Measurements from ENCODE around the gene LRP2BP.
"Not testable (repeated sequence)": the region's sequence is repeated elsewhere in the genome, so short reads cannot be mapped to it uniquely, and the experiment has no call there.

Gene LRP2BP

DNA sequence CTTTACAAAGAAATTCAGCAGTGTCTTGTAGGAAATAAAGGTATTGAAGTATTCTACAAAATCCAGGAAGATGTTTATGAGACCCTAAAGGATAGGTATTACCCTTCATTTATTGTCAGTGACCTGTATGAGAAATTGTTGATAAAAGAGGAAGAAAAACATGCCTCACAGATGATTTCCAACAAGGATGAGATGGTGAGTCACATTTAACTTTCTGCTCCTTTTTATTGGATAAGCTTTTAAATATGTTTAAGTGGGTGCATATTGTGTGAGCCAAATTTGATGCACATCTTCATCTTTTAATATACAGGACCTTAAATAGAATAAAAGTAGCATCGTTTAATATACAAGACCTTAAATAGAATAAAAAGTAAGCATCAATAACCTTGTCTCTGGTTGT is 72.1 kb downstream of the LRP2BP start:
- H3K27ac ChIP-seq, result peak overlapping the region; percentile 5
- no peaks in the 10 kb centered on the region for H3K36me3 ChIP-seq (replicated peaks)
- no peaks in the 10 kb centered on the region for H3K27me3 ChIP-seq (replicated peaks)
- no peak for DNase-seq
- TF ChIP-seq, protein P1, sequence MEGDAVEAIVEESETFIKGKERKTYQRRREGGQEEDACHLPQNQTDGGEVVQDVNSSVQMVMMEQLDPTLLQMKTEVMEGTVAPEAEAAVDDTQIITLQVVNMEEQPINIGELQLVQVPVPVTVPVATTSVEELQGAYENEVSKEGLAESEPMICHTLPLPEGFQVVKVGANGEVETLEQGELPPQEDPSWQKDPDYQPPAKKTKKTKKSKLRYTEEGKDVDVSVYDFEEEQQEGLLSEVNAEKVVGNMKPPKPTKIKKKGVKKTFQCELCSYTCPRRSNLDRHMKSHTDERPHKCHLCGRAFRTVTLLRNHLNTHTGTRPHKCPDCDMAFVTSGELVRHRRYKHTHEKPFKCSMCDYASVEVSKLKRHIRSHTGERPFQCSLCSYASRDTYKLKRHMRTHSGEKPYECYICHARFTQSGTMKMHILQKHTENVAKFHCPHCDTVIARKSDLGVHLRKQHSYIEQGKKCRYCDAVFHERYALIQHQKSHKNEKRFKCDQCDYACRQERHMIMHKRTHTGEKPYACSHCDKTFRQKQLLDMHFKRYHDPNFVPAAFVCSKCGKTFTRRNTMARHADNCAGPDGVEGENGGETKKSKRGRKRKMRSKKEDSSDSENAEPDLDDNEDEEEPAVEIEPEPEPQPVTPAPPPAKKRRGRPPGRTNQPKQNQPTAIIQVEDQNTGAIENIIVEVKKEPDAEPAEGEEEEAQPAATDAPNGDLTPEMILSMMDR (IDR thresholded peaks at IDR 0.05; ENCODE audit: low read depth, low read length, missing control alignments), result no peak
- no peak overlapping the region for H3K4me3 ChIP-seq (ENCODE audit: low read depth, low read length)
- in situ Hi-C loops (cut with HindIII; ENCODE audit: low pct_ligation_motif_present, low sequenced_read_pairs), result no loop called here

GRCh38 chr4:185322803-185323202 is 72.9 kb downstream of the LRP2BP start:
- in situ Hi-C loops (cut with HindIII; ENCODE audit: low pct_ligation_motif_present, low sequenced_read_pairs), result no loop called here
- TF ChIP-seq, protein P1 (IDR thresholded peaks at IDR 0.05; ENCODE audit: low read depth, low read length, missing control alignments), result no peak
- peak overlapping the region; percentile 3 for H3K27ac ChIP-seq

GRCh38 chr4:185318679-185319078 is 77.0 kb downstream of the LRP2BP start:
- H3K27me3 ChIP-seq (replicated peaks), result no peaks in the 10 kb centered on the region
- in situ Hi-C loops (cut with HindIII; ENCODE audit: low pct_ligation_motif_present, low sequenced_read_pairs), result no loop called here
- TF ChIP-seq, protein P1 (IDR thresholded peaks at IDR 0.05; ENCODE audit: low read depth, low read length, missing control alignments), result no peak

More at GRCh38 chr4:185322803-185323202, 72.9 kb downstream of the LRP2BP start:
- Histone ChIP-seq H3K4me3 (ENCODE audit: low read depth, low read length) (no peak overlapping the region), H3K36me3 (replicated peaks) (no peaks in the 10 kb centered on the region), H3K27me3 (replicated peaks) (no peaks in the 10 kb centered on the region)
- DNase-seq, result no peak

GRCh38 chr4:185317880-185318279 is 77.8 kb downstream of the LRP2BP start:
- TF ChIP-seq, protein P1 (IDR thresholded peaks at IDR 0.05; ENCODE audit: low read depth, low read length, missing control alignments), result peak; percentile 15
- no peak overlapping the region for H3K4me3 ChIP-seq (ENCODE audit: low read depth, low read length)
- no peak for DNase-seq
- H3K27ac ChIP-seq, result no peak overlapping the region
- in situ Hi-C loops (cut with HindIII; ENCODE audit: low pct_ligation_motif_present, low sequenced_read_pairs), result no loop called here
- peaks cover 2% of the 10 kb centered on the region for H3K36me3 ChIP-seq (replicated peaks)
- no peaks in the 10 kb centered on the region for H3K27me3 ChIP-seq (replicated peaks)

More at GRCh38 chr4:185318679-185319078, 77.0 kb downstream of the LRP2BP start:
- H3K36me3 ChIP-seq (replicated peaks), result no peaks in the 10 kb centered on the region
- no peak for DNase-seq
- peak overlapping the region; percentile 28 for H3K27ac ChIP-seq
- H3K4me3 ChIP-seq (ENCODE audit: low read depth, low read length), result no peak overlapping the region

GRCh38 chr4:185317462-185317861 is 78.3 kb downstream of the LRP2BP start:
- H3K4me3 ChIP-seq (ENCODE audit: low read depth, low read length); H3K27ac ChIP-seq; H3K36me3 ChIP-seq (replicated peaks); H3K27me3 ChIP-seq (replicated peaks); in situ Hi-C loops (cut with HindIII; ENCODE audit: low pct_ligation_motif_present, low sequenced_read_pairs); DNase-seq: not testable (repeated sequence)
